Measurements from ENCODE around the gene ARID4A. TPM values are rescaled to one million over a fixed set of nuclear protein-coding genes. Genes with fewer than 3 reads are reported as not detected.
A peak's percentile ranks its signal among the peaks of the same experiment; 100 is the strongest.

Gene ARID4A
- total and polyA plus RNA-seq, 2 of the 13 experiments (the other 11 are each of a cell fraction or from before 2014, with no cell fraction given), result 7.2 to 9.7 TPM

DNA sequence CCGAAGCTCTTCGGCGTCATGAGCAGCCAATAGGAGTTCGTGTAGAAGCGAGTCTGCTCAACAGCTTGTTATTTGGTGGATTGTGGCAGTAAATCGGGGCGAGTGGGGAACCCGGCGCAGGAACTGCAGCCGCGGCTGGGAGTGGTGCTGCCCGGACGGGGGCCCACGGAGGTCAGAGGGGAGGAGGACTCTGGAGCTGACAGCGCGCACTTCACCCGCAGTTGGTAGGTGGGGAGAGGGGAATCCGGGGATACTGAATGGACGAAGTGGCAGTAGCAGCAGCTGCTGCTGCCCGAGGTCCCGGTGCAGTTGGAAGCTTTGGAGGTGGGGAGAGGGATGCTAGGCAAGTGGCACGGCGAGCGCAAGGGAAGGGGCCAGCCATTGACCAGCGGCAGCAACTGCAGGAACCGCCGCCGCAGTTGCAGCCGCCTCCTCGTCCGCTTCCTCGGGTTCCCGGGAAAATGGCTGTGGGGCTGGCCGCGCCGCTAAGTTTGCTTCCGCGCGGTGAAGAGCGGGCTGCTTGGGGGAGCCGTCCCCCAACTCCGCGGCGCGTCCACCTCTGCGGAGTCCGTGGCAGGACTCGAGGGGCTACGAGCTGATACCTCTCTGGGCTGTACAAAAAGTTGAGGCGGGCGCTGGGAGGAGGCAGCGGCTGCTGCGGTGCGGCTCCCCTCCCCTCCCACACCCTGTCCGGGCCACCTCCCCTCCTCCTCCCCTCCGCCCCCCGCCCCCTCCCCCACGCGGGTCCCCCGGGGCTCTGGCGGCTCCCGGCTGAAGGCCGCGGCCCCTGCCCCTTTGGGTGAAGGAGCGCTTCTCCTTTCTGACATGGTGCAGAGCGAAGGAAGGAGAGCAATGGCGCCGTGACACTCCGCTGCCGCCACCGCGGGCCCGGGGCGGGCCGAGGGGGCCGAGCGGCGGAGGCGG lies at the start of gene ARID4A (continued):
- TF ChIP-seq, protein P1, sequence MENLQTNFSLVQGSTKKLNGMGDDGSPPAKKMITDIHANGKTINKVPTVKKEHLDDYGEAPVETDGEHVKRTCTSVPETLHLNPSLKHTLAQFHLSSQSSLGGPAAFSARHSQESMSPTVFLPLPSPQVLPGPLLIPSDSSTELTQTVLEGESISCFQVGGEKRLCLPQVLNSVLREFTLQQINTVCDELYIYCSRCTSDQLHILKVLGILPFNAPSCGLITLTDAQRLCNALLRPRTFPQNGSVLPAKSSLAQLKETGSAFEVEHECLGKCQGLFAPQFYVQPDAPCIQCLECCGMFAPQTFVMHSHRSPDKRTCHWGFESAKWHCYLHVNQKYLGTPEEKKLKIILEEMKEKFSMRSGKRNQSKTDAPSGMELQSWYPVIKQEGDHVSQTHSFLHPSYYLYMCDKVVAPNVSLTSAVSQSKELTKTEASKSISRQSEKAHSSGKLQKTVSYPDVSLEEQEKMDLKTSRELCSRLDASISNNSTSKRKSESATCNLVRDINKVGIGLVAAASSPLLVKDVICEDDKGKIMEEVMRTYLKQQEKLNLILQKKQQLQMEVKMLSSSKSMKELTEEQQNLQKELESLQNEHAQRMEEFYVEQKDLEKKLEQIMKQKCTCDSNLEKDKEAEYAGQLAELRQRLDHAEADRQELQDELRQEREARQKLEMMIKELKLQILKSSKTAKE (CRISPR knock-in tag; IDR thresholded peaks at IDR 0.05; ENCODE audit: borderline replicate concordance), result peak; percentile 47; the same call in 1 of the 2 replicates
- TF ChIP-seq PAF1 (CRISPR knock-in tag; IDR thresholded peaks at IDR 0.05), result no peak
- TF ChIP-seq, protein P2, sequence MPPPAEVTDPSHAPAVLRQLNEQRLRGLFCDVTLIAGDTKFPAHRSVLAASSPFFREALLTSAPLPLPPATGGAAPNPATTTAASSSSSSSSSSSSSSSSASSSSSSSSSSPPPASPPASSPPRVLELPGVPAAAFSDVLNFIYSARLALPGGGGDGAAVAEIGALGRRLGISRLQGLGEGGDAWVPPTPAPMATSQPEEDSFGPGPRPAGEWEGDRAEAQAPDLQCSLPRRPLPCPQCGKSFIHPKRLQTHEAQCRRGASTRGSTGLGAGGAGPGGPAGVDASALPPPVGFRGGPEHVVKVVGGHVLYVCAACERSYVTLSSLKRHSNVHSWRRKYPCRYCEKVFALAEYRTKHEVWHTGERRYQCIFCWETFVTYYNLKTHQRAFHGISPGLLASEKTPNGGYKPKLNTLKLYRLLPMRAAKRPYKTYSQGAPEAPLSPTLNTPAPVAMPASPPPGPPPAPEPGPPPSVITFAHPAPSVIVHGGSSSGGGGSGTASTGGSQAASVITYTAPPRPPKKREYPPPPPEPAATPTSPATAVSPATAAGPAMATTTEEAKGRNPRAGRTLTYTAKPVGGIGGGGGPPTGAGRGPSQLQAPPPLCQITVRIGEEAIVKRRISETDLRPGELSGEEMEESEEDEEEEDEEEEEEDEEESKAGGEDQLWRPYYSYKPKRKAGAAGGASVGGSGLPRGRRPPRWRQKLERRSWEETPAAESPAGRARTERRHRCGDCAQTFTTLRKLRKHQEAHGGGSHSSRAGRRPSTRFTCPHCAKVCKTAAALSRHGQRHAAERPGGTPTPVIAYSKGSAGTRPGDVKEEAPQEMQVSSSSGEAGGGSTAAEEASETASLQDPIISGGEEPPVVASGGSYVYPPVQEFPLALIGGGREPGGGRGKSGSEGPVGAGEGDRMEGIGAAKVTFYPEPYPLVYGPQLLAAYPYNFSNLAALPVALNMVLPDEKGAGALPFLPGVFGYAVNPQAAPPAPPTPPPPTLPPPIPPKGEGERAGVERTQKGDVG (CRISPR knock-in tag; IDR thresholded peaks at IDR 0.05; ENCODE audit: borderline replicate concordance), result no peak
- TF ChIP-seq, protein P3, sequence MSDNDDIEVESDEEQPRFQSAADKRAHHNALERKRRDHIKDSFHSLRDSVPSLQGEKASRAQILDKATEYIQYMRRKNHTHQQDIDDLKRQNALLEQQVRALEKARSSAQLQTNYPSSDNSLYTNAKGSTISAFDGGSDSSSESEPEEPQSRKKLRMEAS (IDR thresholded peaks at IDR 0.05), result peak; percentile 42; the same call in 1 of the 2 replicates
- TF ChIP-seq KMT2B (CRISPR knock-in tag; IDR thresholded peaks at IDR 0.05), result peak; percentile 42; the same call in 1 of the 2 replicates
- TF ChIP-seq XRCC5 (optimal IDR thresholded peaks at IDR 0.05; ENCODE audit: low read length), result peak; percentile 29
- TF ChIP-seq SNAPC2 (CRISPR knock-in tag; IDR thresholded peaks at IDR 0.05), result 0 out of 2 replicates have a peak, but pooled peaks have one; percentile 53
- no peak for TF ChIP-seq JUNB (CRISPR knock-in tag; IDR thresholded peaks at IDR 0.05; ENCODE audit: borderline replicate concordance)
- TF ChIP-seq NR2F2 (IDR thresholded peaks at IDR 0.05; ENCODE audit: borderline replicate concordance, low read depth), result no peak
- peak; percentile 33; the same call in 1 of the 2 replicates for TF ChIP-seq SALL1 (CRISPR knock-in tag; IDR thresholded peaks at IDR 0.05)
- TF ChIP-seq GATA4 (IDR thresholded peaks at IDR 0.05; ENCODE audit: borderline replicate concordance, low read depth), result no peak
- peak; percentile 88 for TF ChIP-seq AGO1 (IDR thresholded peaks at IDR 0.05; ENCODE audit: low read depth, low read length, poor library complexity, severe bottlenecking)
- TF ChIP-seq YEATS4 (CRISPR knock-in tag; IDR thresholded peaks at IDR 0.05; ENCODE audit: borderline replicate concordance), result peak; percentile 56
- TF ChIP-seq ZNF292 (CRISPR knock-in tag; IDR thresholded peaks at IDR 0.05; ENCODE audit: borderline replicate concordance, low read depth), result no peak
- no peak for TF ChIP-seq TCF12 (IDR thresholded peaks at IDR 0.05)
- TF ChIP-seq TCF12 (CRISPR knock-in tag; IDR thresholded peaks at IDR 0.05), result 0 out of 2 replicates have a peak, but pooled peaks have one; percentile 77
- no peak for TF ChIP-seq PCBP2 (optimal IDR thresholded peaks at IDR 0.05; ENCODE audit: low read depth, low read length, poor library complexity, severe bottlenecking)
- no peak for TF ChIP-seq SMAD1 (CRISPR knock-in tag; IDR thresholded peaks at IDR 0.05; ENCODE audit: borderline replicate concordance, low read depth)
- TF ChIP-seq ARNT (IDR thresholded peaks at IDR 0.05), result no peak
- 0 out of 2 replicates have a peak, but pooled peaks have one; percentile 19 for TF ChIP-seq ZNF790 (CRISPR knock-in tag; IDR thresholded peaks at IDR 0.05; ENCODE audit: borderline replicate concordance)
- 0 out of 2 replicates have a peak, but pooled peaks have one; percentile 16 for TF ChIP-seq ZNF12 (CRISPR knock-in tag; IDR thresholded peaks at IDR 0.05)
- TF ChIP-seq, protein P4, sequence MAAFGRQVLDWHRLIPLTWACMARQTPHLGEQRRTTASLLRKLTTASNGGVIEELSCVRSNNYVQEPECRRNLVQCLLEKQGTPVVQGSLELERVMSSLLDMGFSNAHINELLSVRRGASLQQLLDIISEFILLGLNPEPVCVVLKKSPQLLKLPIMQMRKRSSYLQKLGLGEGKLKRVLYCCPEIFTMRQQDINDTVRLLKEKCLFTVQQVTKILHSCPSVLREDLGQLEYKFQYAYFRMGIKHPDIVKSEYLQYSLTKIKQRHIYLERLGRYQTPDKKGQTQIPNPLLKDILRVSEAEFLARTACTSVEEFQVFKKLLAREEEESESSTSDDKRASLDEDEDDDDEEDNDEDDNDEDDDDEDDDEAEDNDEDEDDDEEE (CRISPR knock-in tag; IDR thresholded peaks at IDR 0.05), result peak; percentile 30; the same call in 1 of the 2 replicates

All from HepG2 (cell line).